Body of pancreas (tissue), 4 donors: ENCODE measurements around the gene MAGEA2. TPM values are rescaled to one million over a fixed set of nuclear protein-coding genes. Genes with fewer than 3 reads are reported as not detected.
"Not testable (repeated sequence)": the region's sequence is repeated elsewhere in the genome, so short reads cannot be mapped to it uniquely, and the experiment has no call there.

ENCODE experiments used
- ATAC-seq: fragments of 150-250 bp; one replicate; pipeline ENCODE4 v1.9.1; 2016
- DNase-seq, 4 donors: peaks; one replicate each; pipeline ENCODE4 v3.0.0-alpha.2; 2019
- H3K27ac ChIP-seq, 4 donors: fragments of 200-600 bp; sonication (generic); 1 replicate in 3 of 4; 2 replicates in 1 of 4; pipeline versions ENCODE4 v1.5.1 to v1.6.1; 2016 to 2019; ENCODE audit warnings: mild to moderate bottlenecking in 1 of 4, mixed read lengths in 1 of 4, moderate library complexity in 1 of 4
- H3K27me3 ChIP-seq, 2 donors: fragments of 200-600 bp; sonication (generic); one replicate each; pipeline ENCODE4 v1.6.0; 2016; ENCODE audit warnings: mild to moderate bottlenecking in 1 of 2
- H3K36me3 ChIP-seq, 2 donors: fragments of 200-600 bp; sonication (generic); replicated peaks in 1 of 2; 2 replicates each; pipeline ENCODE4 v1.5.1; 2016; ENCODE audit warnings: low read depth in 2 of 2; ENCODE audit not compliant: insufficient read depth in 1 of 2
- H3K4me1 ChIP-seq: fragments of 200-600 bp; sonication (generic); one replicate; pipeline ENCODE4 v1.6.0; 2016
- H3K4me3 ChIP-seq, 2 donors: fragments of 200-600 bp; sonication (generic); 1 replicate in 1 of 2; 2 replicates in 1 of 2; pipeline ENCODE4 v1.5.1; 2016 to 2019
- H3K9me3 ChIP-seq, 3 donors: fragments of 200-600 bp; sonication (generic); 1 replicate in 2 of 3; 2 replicates in 1 of 3; pipeline ENCODE4 v1.5.1; 2016
- CTCF ChIP-seq, 7 experiments: fragments of 450-650 bp in 4 of 7; fragments of 200-600 bp in 3 of 7; sonication (generic) in 3 of 7; IDR thresholded peaks; one replicate each; pipeline ENCODE4 v1.5.1; 2016 to 2019; ENCODE audit warnings: antibody characterized with exemption in 7 of 7
- POLR2A ChIP-seq, 3 donors: fragments of 450-650 bp; IDR thresholded peaks; one replicate each; pipeline ENCODE4 v1.6.1; 2016; ENCODE audit warnings: antibody characterized with exemption in 3 of 3, mild to moderate bottlenecking in 2 of 3
- whole genome bisulfite sequencing, 2 donors: methylation state at CpG; one replicate each; pipeline ENCODE4 v1.1.5; 2017; 5-methylcytosine and 5-hydroxymethylcytosine counted together
- intact Hi-C: fragments of 100-400 bp; cut with DNase I; formaldehyde crosslinking; loops from one replicate; pipeline ENCODE4 v1.15.1; 2023
- total RNA-seq, 2 donors: library from RNA; depleted of rRNA; stranded (reverse); fragments of >200 nt; gene quantifications; one replicate each; pipeline ENCODE4 v1.1.0, GENCODE V29; 2016

MAGEA2 gene
- total RNA-seq, 2 donors from 2014 or later: not detected

GRCh38 chrX:152725409-152725808 lies 28.2 kb downstream of the MAGEA2 start:
- DNase-seq (no peak), ATAC-seq (no peak)
- 55 to 60% methylated on average over 1 to 6 of the region's 7 CpGs for WGBS, 2 donors
- TF ChIP-seq CTCF (IDR thresholded peaks at IDR 0.05) (no peak), POLR2A (IDR thresholded peaks at IDR 0.05) (no peak)
- Histone ChIP-seq H3K27ac (no peak overlapping the region), H3K27me3 (no peaks in the 10 kb centered on the region), H3K36me3 (no peaks in the 10 kb centered on the region), H3K9me3 (no peaks in the 10 kb centered on the region), H3K4me1 (no peaks in the 10 kb centered on the region), H3K4me3 (no peak overlapping the region)
- intact Hi-C loops: no loop called here

- H3K4me1 ChIP-seq, DNase-seq, H3K27ac ChIP-seq, H3K27me3 ChIP-seq, H3K9me3 ChIP-seq, intact Hi-C loops, H3K36me3 ChIP-seq, ATAC-seq, H3K4me3 ChIP-seq: not testable (repeated sequence)
- no CpG with 5 or more reads among the region's 35 CpGs for WGBS, 2 donors
These were observed 39.5 kb downstream of the MAGEA2 start, which contains the start of gene MAGEA2B for GRCh38 chrX:152713815-152714787. Gene MAGEA2B, plus strand, starts transcription at chrX:152714628. Its CDS starts 2,479 bp downstream, at chrX:152717107.

GRCh38 chrX:152713195-152713594 lies 40.4 kb downstream of the MAGEA2 start:
- H3K4me1 ChIP-seq, H3K9me3 ChIP-seq, H3K27ac ChIP-seq, ATAC-seq, H3K27me3 ChIP-seq, H3K4me3 ChIP-seq, intact Hi-C loops, DNase-seq, H3K36me3 ChIP-seq: not testable (repeated sequence)
- no CpG with 5 or more reads among the region's 5 CpGs for WGBS, 2 donors

- H3K4me3 ChIP-seq, H3K27me3 ChIP-seq, H3K9me3 ChIP-seq, H3K27ac ChIP-seq, H3K4me1 ChIP-seq, intact Hi-C loops, DNase-seq, H3K36me3 ChIP-seq, ATAC-seq: not testable (repeated sequence)
- no CpG with 5 or more reads among the region's 2 CpGs for WGBS, 2 donors
These were observed 44.5 kb downstream of the MAGEA2 start, which contains the start of gene CSAG2 for GRCh38 chrX:152709173-152709572. Gene CSAG2, minus strand, starts transcription at chrX:152709273. Its CDS starts 161 bp downstream, at chrX:152709112.

GRCh38 chrX:152706500-152706899 lies 47.1 kb downstream of the MAGEA2 start:
- H3K9me3 ChIP-seq, H3K4me1 ChIP-seq, DNase-seq, H3K27ac ChIP-seq, intact Hi-C loops, H3K36me3 ChIP-seq, ATAC-seq, H3K4me3 ChIP-seq, H3K27me3 ChIP-seq: not testable (repeated sequence)
- 15% methylated on average over 2 of the region's 7 CpGs; no CpG with 5 or more reads in 1 of the 2 donors for WGBS, 2 donors

GRCh38 chrX:152700390-152700789 lies 53.3 kb downstream of the MAGEA2 start:
- H3K27me3 ChIP-seq, H3K36me3 ChIP-seq, H3K4me3 ChIP-seq, H3K27ac ChIP-seq, H3K9me3 ChIP-seq, intact Hi-C loops, ATAC-seq, H3K4me1 ChIP-seq: not testable (repeated sequence)
- WGBS, 2 donors: 80% methylated on average over 2 of the region's 5 CpGs; no CpG with 5 or more reads in 1 of the 2 donors
- peak in 1 of 4 donors; percentile 4 for DNase-seq

Other genes with a start within 250 kb of the MAGEA2 start
- gene GABRQ, start 115.9 kb downstream of the MAGEA2 start, total RNA-seq: not detected
- not detected for gene MAGEA3, start 55.0 kb downstream of the MAGEA2 start, total RNA-seq
- gene CSAG2, start 44.6 kb downstream of the MAGEA2 start, total RNA-seq: not detected
- gene MAGEA2B, start 39.2 kb downstream of the MAGEA2 start, total RNA-seq: not detected
- gene CSAG1, start 20.1 kb downstream of the MAGEA2 start, total RNA-seq: not detected
- gene MAGEA12, start 20.1 kb downstream of the MAGEA2 start, total RNA-seq: not detected
- not detected for gene CSAG3, start 5.4 kb upstream of the MAGEA2 start, total RNA-seq
- not detected for gene MAGEA6, start 15.8 kb upstream of the MAGEA2 start, total RNA-seq
- 10 to 100 TPM; 15.0 to 17.8 TPM for gene CETN2, start 76.9 kb upstream of the MAGEA2 start, total RNA-seq
- gene NSDHL, start 77.2 kb upstream of the MAGEA2 start, total RNA-seq: 10 to 100 TPM in 1 of 2 donors, 1 to 10 TPM in 1; 3.4 to 20.1 TPM
- gene ZNF185, start 144.2 kb upstream of the MAGEA2 start, total RNA-seq: 1 to 10 TPM; 2.0 to 6.5 TPM
- not detected for gene PNMA5, start 240.3 kb upstream of the MAGEA2 start, total RNA-seq